GF-D8 (cell line): Measurements from ENCODE around the gene ZNHIT1.

ENCODE experiments used
- DNase-seq: peaks from one replicate; lab custom pipeline; 2025; lab: John Stamatoyannopoulos, UW

The ZNHIT1 gene

GRCh38 chr7:101218236-101219125 lies 516 bp downstream of the ZNHIT1 start:
- no peak for DNase-seq

GRCh38 chr7:101220295-101220694 lies 2.3 kb downstream of the ZNHIT1 start:
- DNase-seq: no peak

GRCh38 chr7:101222275-101222830 lies 4.4 kb downstream of the ZNHIT1 start:
- DNase-seq: no peak

GRCh38 chr7:101223528-101223927 lies 5.6 kb downstream of the ZNHIT1 start:
- no peak for DNase-seq

- DNase-seq: no peak
These were observed 7.7 kb downstream of the ZNHIT1 start for GRCh38 chr7:101225650-101226049.

GRCh38 chr7:101226721-101227120 lies 8.8 kb downstream of the ZNHIT1 start:
- DNase-seq: no peak

- DNase-seq: no peak
These were observed 13.7 kb downstream of the ZNHIT1 start for GRCh38 chr7:101231644-101232043.

- DNase-seq: no peak
These were observed 14.3 kb downstream of the ZNHIT1 start for GRCh38 chr7:101232141-101232850.

GRCh38 chr7:101233907-101234547 lies 16.1 kb downstream of the ZNHIT1 start:
- no peak for DNase-seq

- no peak for DNase-seq
These were observed 16.7 kb downstream of the ZNHIT1 start for GRCh38 chr7:101234636-101235035.

GRCh38 chr7:101235050-101235449 lies 17.1 kb downstream of the ZNHIT1 start:
- DNase-seq: no peak

- DNase-seq: no peak
These were observed 17.6 kb downstream of the ZNHIT1 start for GRCh38 chr7:101235522-101235921.

GRCh38 chr7:101236292-101236835 lies 18.4 kb downstream of the ZNHIT1 start:
- DNase-seq: no peak

- DNase-seq: no peak
These were observed 19.5 kb downstream of the ZNHIT1 start, which contains the start of gene CLDN15 for GRCh38 chr7:101237206-101238067. CLDN15 (minus strand) TSS chr7:101237802; CDS start chr7:101237581, 221 bp downstream.

- no peak for DNase-seq
These were observed 20.5 kb downstream of the ZNHIT1 start for GRCh38 chr7:101238226-101239182.

- DNase-seq: no peak
These were observed 21.4 kb downstream of the ZNHIT1 start for GRCh38 chr7:101239191-101239950.

- no peak for DNase-seq
These were observed 21.9 kb downstream of the ZNHIT1 start for GRCh38 chr7:101239951-101240220.

GRCh38 chr7:101240226-101241014 lies 22.5 kb downstream of the ZNHIT1 start:
- DNase-seq: no peak

- no peak for DNase-seq
These were observed 23.0 kb downstream of the ZNHIT1 start for GRCh38 chr7:101241015-101241363.
